Hematopoietic multipotent progenitor cell (in vitro differentiated cells): ENCODE results near the gene DDR1. TPM values are rescaled to one million over a fixed set of nuclear protein-coding genes. Genes with fewer than 3 reads are reported as not detected.
"Not testable (repeated sequence)": the region's sequence is repeated elsewhere in the genome, so short reads cannot be mapped to it uniquely, and the experiment has no call there.

Experiments
- DNase-seq, 3 donors: peaks; one replicate each; pipeline ENCODE4 v3.0.0-alpha.2; 2011 to 2015; ENCODE audit warnings: low read depth in 2 of 3, low spot score in 2 of 3
- total RNA-seq: library from RNA; depleted of rRNA; stranded (reverse); fragments of >200 nt; gene quantifications from one replicate; pipeline ENCODE4 v1.2.3, GENCODE V29; 2012

Gene DDR1
- total RNA-seq, 1 donor: 3.0 TPM

DNA sequence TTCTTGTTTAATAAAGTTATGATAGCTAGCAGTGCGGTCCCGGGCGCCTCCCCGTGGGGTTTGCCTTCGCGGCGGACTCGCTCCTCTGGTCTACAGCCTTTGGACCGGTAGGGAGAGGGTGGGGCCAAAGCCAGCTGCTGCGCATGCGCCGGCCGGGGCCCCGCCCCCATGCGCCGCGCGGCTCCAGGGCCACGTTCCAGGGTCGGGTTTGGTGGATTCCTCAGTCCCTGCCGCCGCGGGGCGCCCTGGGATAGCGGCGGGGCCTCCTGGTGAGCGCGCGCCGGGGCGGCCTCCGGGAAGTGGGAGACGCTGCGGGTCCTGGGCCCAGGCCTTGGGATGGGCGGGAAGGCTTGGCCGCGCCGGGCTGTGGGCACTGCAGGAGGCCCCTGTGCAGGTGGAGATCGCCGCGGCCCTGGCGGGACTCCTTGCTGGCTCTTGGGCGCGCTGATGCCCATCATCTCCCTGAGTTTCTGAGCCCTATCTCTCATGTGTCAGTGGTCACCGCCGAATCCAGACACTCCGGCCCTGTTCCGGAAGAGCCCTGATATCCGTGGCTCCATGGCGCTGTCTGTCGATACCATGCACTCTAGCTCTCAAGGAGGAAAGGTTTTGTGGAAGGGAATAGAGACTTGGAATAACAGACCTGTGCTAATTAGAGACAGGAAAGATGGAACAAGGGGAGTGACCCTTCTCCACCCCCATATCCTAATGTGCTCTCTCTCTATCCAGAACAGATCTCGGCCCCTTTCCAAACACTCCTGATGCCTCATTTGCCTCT is 29.9 kb downstream of the DDR1 start, which contains the start of gene VARS2:
Gene VARS2 (plus strand): TSS at position 163 of the 778 bp plus-strand sequence. CDS start 599 bp downstream, at position 762.
- peak; percentile 82 to 87 (median 86) for DNase-seq

DNA sequence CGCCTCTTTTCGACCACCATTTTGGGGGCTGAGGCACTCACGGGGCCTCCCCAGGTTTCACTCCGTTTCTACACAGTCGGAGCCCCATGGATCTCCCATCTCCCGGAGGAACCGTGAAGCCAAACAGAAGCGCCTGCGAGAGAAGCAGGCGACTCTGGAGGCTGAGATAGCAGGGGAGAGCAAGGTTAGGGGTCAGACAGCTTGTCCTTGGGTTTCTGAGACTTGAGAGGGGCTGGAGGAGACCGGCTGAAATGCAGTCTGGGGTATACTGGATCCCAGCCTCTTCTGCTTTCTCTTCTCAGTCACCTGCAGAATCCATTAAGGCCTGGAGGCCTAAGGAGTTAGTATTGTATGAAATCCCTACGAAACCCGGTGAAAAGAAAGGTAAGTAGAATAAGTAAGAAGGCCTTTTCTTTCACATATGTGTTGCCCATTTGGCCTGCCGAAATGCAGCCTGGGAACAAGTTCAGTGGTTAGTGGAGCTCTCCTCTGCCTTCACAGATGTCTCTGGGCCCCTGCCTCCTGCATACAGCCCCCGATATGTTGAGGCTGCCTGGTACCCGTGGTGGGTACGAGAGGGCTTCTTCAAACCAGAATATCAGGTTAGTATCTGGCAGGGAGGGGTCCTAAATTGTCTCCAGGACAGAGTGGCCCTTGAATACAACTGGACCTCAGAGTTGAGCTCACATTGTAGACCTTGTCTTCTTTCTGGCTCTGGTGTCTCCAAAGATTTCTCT is 30.7 kb downstream of the DDR1 start:
- peak in 1 of 3 donors; percentile 7 for DNase-seq

DNA sequence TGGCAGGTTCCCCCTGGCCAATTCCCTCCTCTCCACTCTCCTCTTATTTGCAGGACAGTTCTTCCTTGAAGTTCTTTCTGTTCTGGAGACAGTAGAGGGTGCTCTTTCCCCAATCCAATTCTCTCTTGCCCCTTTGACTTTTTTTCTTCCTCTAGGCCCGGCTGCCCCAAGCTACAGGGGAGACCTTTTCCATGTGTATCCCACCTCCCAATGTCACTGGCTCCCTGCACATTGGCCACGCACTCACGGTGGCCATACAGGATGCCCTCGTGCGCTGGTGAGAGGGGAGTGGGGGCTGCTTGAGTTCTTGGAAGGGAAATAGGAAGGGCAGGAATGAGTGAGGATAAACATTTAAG is 31.2 kb downstream of the DDR1 start:
- DNase-seq: peak in 2 of 3 donors; percentile 59 to 76

DNA sequence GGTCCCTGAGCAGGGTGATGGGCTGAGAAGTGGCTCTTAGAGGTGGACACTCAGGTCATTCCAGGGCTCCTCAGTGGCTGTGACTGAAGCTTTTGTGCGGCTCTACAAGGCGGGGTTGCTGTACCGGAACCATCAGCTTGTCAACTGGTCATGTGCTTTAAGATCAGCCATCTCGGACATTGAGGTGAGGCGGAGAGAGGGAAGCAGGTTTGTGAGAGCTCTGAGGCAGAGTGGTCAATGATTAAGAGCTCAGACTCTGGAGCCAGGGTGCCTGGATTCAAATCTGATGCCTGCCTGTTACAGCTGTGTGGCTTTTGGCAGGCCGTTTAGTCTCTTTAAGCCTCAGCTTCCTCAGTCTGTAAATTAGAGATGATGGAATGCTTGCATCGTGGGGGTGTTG is 32.7 kb downstream of the DDR1 start:
- DNase-seq: no peak

DNA sequence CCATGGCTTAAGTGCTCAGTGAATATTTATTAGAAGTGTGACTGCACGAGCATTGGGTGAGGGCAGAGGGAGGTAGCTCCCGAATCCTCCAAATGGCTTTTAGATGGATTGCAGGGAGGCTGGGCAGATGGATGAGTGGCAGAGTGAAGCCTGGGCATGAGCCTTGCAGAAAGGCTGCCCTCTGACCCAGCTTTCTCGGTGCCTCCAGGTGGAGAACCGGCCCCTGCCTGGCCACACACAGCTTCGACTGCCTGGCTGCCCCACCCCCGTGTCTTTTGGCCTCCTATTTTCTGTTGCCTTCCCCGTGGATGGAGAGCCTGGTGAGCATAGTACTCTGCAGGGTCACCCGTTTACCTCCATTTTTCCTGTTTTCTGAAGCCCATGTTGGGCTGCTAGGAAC is 33.2 kb downstream of the DDR1 start:
- no peak for DNase-seq

DNA sequence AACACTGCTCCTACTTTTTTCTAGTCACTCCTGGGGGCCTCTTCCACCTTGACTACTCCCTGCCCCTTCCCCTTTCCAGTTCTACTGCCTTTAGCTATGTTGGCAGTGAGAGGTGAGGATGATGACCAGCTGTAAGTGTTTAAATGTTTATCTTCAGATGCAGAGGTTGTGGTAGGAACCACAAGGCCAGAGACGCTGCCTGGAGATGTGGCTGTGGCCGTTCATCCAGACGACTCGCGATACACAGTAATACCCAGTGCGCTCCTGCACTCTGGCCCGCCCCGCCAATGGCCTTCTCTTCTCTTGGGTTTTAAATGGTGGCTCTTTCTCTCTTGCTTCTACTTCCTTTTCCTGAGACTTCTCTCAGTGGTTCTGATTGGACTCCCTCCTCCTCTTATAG is 34.4 kb downstream of the DDR1 start:
- DNase-seq: peak in 1 of 3 donors; percentile 77

DNA sequence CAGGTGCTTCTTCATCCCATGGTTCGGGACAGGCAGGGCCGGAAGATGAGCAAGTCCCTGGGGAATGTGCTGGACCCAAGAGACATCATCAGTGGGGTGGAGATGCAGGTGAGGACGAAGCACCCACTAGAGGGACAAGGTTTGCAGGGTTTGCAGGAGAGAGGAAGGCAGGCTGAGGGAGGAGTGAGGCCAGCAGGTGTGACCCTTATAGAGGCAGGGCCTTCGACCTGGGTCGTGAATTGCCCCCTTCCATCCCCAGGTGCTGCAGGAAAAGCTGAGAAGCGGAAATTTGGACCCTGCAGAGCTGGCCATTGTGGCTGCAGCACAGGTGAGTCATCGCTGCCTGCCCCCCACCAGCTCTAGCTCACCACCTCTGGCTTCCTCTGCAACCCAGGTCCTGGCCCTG is 38.1 kb downstream of the DDR1 start:
- DNase-seq: no peak

DNA sequence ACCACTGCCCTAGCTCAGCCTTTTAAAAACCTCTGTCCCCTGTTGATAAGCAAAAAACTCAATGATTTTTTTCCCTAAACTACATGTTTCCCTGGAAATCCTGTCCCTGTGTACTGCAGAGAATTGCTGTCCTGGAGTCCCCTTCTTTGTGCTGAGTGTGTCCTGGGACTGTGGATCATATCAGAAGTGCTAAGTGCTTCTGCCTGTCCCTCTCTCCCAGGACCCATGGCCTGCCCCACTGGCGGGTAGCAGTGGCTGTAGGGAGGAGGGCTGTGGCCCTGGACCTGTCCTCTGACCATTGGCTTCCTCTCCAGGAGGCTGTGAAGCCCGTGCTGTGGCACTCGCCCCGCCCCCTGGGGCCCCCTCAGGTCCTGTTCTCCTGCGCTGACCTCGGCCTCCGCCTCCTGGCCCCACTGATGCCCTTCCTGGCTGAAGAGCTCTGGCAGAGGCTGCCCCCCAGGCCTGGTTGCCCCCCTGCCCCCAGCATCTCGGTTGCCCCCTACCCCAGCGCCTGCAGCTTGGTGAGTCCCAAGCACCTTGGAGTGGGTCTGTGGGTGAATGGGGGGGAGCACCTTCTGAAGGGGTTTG is 39.8 kb downstream of the DDR1 start:
- not testable (repeated sequence) for DNase-seq

DNA sequence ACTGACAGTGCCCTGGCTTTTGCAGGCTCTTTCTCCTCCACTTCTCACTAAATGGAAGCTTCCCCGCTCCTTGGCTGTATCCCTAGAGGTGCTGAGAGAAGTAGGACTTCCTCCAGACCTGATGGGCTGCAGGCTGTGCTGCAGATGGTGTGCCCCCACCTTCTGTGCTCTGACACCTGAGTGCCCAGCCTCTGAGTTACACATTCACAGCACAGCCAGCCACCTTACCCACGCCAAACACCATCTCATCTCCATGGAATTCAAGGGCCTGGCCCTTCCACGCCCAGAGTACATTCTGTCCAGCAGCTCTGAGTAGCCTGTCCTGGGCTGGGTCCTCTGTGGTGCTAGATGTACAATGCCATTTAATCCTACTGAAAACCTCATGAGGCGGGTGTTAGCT is 42.3 kb downstream of the DDR1 start:
- DNase-seq: no peak

DNA sequence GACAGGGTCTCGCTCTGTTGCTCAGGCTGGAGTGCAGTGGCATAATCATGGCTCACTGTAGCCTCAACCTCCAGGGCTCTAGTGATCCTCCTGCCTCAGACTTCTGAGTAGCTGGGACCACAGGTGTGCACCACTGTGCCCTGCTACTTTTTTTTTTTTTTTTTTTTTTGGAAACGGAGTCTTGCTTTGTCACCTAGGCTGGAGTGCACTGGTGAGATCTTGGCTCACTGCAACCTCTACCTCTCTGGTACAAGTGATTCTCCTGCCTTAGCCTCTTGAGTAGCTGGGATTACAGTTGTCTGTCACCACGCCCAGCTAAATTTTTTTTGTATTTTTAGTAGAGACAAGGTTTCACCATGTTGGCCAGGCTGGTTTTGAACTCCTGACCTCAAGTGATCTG is 42.8 kb downstream of the DDR1 start:
- not testable (repeated sequence) for DNase-seq

DNA sequence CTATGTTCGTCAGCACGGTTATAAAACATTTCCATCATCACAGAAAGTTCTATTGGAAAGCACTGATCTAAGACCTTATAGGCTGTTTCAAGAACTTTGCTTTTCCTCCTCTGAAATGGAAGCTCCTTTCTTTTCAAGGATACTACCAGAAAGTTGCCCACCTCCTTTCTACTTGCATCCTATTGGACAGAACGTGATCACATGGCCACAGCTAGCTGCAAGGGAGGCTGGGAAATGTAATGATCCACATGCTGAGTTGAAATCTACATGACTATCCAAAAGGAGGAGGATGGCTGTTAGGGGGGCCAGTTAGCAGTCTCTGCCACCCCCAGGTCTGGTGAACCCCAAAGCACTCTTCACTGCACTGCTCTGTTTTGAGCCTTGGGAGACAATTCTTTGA is 44.4 kb downstream of the DDR1 start:
- no peak for DNase-seq

DNA sequence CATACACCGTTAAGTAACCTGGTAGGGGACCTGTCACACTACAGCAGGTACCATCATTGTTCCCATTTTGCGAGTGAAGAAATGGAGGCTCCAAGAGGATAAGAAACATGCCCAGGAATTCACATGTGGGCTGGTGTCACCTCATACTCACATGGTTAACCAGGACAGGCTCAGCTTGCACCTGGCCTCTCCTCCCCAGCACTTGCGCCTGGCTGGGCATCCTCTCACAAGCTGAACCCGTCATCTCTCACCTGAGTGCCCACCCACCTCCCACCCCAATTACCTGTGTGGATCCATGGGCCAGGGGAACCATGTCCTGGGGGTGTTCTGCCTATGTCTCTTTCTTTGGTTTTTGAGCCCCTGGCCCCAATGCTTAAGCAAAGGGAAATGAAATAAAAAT is 46.2 kb downstream of the DDR1 start:
- DNase-seq: no peak

DNA sequence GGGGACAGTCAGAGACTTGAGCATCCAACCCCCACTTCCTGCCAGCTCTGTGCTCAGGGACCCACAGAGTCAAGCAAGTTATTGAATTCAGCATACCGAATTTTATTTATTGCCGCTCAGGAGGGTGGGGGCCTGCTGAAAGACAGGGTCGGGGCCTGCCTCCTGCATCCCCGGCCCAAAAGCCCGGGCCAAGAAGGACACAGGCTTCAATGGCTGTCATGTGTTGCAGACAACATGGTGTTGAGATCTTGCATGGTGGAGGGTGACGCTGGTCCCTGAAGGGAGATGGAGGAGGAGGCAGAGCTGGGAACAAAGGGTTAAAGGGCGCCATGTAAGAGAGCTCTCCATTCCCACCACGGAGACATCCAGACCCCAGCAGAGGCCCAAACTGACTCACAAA is 47.0 kb downstream of the DDR1 start:
- DNase-seq: no peak

DNA sequence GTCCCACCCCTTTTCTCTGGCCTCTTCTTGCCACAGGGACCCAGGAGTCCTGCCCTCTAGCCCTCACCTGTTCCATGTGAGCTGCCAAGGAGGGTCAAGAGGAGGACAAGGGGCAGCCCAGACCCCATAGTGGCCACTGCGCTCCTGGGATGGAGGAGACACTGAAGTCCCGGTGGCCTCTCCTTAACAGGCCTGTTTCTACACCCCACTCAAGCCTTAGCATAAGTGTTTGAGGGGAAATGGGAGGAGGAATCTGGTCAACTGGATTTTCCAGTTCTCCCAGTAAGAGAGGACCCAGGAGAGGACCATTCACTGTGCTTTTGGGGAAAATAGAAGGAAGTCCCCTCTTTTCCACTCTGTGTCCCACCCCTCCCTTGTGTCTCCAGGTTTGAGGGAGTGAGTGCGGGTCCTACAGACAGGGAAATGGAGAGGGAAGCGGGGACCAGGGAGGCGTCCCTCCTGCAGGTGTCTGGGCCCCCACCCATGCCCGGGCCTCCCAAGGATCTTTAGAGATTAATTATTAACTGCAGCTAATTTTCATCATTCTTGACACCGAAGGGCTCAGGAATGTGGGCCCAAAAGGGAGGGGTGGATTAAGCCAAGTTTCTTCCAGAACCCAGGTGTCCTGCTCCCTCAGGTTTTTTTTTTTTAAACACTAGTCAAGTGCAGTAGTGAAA is 47.8 kb downstream of the DDR1 start, which contains the start of gene SFTA2:
Gene SFTA2 (minus strand): TSS at position 202 of the 677 bp plus-strand sequence. CDS start 74 bp downstream, at position 128.
- DNase-seq: no peak

DNA sequence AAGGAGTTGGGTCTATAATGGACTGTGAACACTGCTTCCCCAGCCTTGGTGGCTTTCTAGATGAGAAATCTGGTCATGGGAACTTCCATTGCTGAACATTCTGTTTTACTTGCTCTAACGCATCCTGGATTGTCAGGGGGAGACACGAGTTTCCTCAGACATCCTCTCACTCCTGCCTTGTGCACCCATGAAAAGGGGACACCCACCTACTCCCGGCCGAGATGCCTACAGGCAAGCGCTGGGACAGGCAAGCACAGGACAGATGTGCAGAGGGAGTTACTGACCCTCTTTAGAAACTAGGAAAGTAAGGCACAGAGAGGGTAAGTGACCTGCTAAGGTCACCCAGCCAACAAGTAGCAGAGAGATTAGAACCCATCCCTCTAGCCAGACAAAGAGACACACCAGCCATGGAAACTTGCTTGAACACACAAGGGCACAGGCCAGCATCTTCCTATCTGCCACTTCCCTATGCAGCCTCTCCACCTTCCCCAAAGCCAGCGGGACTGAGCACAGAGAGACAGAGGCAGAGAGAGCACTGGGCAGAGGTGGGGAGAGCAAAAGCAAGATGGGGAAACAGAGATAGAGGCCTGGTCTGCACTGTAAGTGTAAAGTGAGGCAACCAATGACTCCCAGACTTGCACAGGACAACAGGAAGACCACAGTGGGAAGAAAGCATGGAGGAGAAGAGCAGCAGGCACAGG is 48.5 kb downstream of the DDR1 start:
- DNase-seq: no peak

DNA sequence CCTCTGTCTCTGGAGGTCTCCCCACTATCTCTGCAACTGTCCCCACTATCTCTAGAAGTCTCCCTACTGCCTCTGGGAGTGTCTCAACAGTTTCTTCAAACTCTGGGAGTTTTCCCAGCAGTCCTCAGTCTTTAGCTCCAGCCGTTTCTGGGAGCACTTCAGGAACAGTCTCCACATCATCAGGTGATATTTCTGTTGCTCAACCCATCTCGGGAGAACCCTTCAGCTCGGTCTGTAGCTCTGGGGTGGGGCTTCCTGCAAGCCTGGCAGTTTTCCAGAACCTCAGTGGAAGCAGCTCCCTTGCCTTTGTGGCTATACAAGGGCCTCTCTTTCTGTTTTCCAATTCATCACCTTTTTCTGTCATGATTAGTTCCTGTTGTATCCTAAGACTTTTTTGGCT is 50.7 kb downstream of the DDR1 start:
- no peak for DNase-seq

DNA sequence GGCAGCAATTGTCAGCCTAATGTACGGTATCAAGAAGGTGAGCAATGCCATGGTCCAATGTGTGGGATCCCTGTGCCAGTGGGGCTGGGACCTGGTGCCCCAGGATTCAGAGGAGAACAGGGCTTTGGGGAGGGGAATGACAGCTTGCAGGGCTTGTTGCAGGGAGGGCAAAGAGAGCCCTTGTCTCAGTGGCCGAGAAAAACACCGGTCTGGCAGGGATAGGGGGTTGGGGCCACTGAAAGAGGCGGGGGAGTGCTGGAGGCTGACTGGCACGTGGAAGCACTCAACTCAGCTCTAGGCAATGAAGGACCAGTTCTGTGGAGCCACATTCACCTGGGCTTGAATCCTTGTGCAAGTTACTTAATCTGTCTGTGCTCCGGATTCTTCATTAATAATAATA is 52.9 kb downstream of the DDR1 start:
- no peak for DNase-seq

DNA sequence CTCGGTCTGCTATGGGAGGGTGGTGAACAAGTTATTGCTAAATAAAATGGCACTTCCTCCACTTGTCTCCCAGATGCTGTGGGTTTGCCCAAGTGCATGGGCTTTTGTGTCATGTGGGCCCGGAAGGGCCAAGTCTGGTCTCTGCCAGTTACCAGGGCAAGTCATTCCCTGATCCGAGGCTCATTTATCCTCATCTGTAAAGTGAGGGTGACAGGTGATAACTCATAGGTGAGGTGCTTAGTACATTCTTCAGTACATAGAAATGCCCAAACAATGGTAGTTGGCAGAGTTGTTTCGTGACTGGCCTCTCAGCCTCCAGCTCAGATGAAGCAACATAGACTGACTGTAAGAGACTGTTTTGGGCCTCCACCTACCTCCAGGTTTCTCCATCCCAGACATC is 54.4 kb downstream of the DDR1 start:
- no peak for DNase-seq

DNA sequence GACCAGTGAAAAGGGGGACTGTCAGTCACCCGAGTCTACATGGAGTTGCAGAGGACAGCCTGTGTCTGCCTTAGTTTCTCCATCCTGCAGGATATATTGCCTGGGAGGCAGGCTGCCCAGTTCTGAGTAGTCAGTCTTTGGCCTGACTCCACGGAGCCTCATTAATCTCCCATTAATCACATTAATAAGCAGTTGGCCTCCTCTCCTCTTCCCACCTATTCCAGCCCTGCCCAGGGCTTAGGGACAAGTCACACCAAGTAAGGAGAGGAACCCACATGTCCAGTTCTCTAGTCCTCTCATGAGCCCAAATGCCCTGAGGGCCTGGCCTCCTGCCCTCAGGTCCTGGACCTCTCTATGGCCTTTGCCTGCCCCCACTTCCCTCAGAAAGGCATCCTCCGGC is 55.2 kb downstream of the DDR1 start:
- no peak for DNase-seq

DNA sequence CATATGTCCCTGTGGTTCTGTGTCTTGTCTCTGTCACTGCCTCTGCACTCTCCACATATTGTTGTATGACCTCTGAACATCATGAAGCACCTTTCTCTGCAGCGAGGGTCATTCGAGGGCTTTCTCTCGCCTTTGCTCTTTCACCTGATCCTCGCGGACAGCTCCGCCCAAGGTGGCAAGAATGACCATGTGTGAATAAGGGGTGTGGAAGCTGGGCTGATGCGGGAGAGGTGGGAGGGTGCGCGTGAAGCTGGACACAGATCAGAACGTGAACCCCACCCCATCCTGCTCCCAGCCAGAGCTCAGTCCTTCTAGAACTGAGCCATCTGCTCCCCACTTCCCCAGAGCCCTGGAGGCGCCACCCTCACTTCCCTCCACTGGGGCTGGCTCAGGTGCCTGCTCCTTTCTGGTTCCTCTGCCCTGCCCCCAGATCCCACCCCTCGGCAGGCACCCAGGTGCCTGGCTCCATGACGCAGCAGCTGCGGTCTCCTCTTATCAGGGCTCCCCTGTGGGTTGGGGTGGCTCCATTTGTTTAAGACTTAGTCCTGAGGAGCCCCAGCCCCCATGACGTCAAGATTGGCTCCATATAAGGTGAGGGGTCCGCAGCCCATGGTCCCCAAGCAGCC is 56.2 kb downstream of the DDR1 start, which contains the start of gene MUCL3:
Gene MUCL3 (plus strand): TSS at position 613 of the 626 bp plus-strand sequence. CDS start 27 bp downstream, outside the sequence.
- no peak for DNase-seq
